GM12878 (cell line): ENCODE data around the gene DIABLO. TPM values are rescaled to one million over a fixed set of nuclear protein-coding genes. Genes with fewer than 3 reads are reported as not detected.

Experiments used
- ATAC-seq: fragments of 200-7000 bp; cut with Tn5 transposase; 3 replicates; pipeline ENCODE4 v1.9.1; 2020; ENCODE audit warnings: mild to moderate bottlenecking, moderate library complexity
- BruUV-seq: library from RNA; stranded (reverse); fragments of 400-500 nt; replicated peaks from 2 replicates; lab custom pipeline; 2021; lab: Mats Ljungman, UMichigan
- CTCF ChIA-PET: fragments of 300-600 bp; sonication (Branson Sonifier 250); formaldehyde crosslinking; extraction: SDS; loops from one replicate; lab custom pipeline; 2021; ENCODE audit warnings: inconsistent platforms; lab: Yijun Ruan, JAX
- POLR2A ChIA-PET: fragments of 350-600 bp; formaldehyde crosslinking; extraction: SDS; loops from one replicate; lab custom pipeline; 2021; ENCODE audit warnings: inconsistent platforms; lab: Charles Lee
- RAD21 ChIA-PET: fragments of 300-600 bp; sonication (Branson Sonifier 250); formaldehyde crosslinking; loops from one replicate; lab custom pipeline; 2023; ENCODE audit warnings: antibody characterized with exemption; ENCODE audit not compliant: unreplicated experiment; lab: Charles Lee
- SMC1A ChIA-PET: fragments of 300-600 bp; sonication (Branson Sonifier 250); formaldehyde crosslinking; loops from one replicate; lab custom pipeline; 2023; ENCODE audit not compliant: unreplicated experiment, uncharacterized antibody; lab: Charles Lee
- DNase-seq: peaks from one replicate; pipeline ENCODE4 v3.0.0-alpha.2; 2011; ENCODE audit warnings: low read depth, low spot score
- FAIRE-seq: peaks from 3 replicates; lab custom pipeline; 2011; peaks lifted over from hg19 to GRCh38; lab: Jason Lieb, UNC
- H2AFZ ChIP-seq: 2 replicates; pipeline ENCODE4 v1.6.0; 2011; ENCODE audit warnings: low read depth, low read length, control low read depth; ENCODE audit not compliant: control insufficient read depth
- H3K27ac ChIP-seq: 2 replicates; pipeline ENCODE4 v1.5.1; 2011; ENCODE audit warnings: control low read depth; ENCODE audit not compliant: control insufficient read depth, insufficient read depth
- H3K27me3 ChIP-seq, 2 experiments: replicated peaks in 1 of 2; 2 replicates each; pipeline versions ENCODE4 v1.6.0 to v1.6.1; 2011; ENCODE audit warnings: low read length in 1 of 2; ENCODE audit not compliant: control insufficient read depth in 2 of 2, insufficient read depth in 2 of 2
- H3K36me3 ChIP-seq, 2 experiments: 2 replicates each; pipeline ENCODE4 v1.5.1; 2011; ENCODE audit warnings: low read length in 1 of 2; ENCODE audit not compliant: control insufficient read depth in 2 of 2, insufficient read depth in 2 of 2
- H3K4me1 ChIP-seq: 2 replicates; pipeline ENCODE4 v1.6.1; 2011; ENCODE audit warnings: mild to moderate bottlenecking, low read length, moderate library complexity, mixed read lengths; ENCODE audit not compliant: control insufficient read depth, insufficient read depth
- H3K4me2 ChIP-seq: 2 replicates; pipeline ENCODE4 v1.6.0; 2011; ENCODE audit warnings: control low read depth; ENCODE audit not compliant: control insufficient read depth, insufficient read depth
- H3K4me3 ChIP-seq: fragments of 200-600 bp; sonication (generic); 2 replicates; pipeline ENCODE4 v1.5.1; 2016
- H3K79me2 ChIP-seq: 2 replicates; pipeline ENCODE4 v1.6.0; 2011; ENCODE audit warnings: low read length; ENCODE audit not compliant: control insufficient read depth, insufficient read depth
- H3K9ac ChIP-seq: 2 replicates; pipeline ENCODE4 v1.8.0; 2011; ENCODE audit warnings: low read length, control low read depth, mixed read lengths; ENCODE audit not compliant: control insufficient read depth, insufficient read depth
- H3K9me3 ChIP-seq: replicated peaks from 3 replicates; pipeline ENCODE4 v1.5.1; 2011; ENCODE audit warnings: mild to moderate bottlenecking, low read length; ENCODE audit not compliant: control insufficient read depth, insufficient read depth
- H4K20me1 ChIP-seq: 2 replicates; pipeline ENCODE4 v1.6.0; 2011; ENCODE audit not compliant: control insufficient read depth, insufficient read depth
- IRF5 ChIP-seq: fragments of 450-650 bp; IDR thresholded peaks from 2 replicates; pipeline ENCODE4 v1.6.1; 2017; ENCODE audit warnings: borderline replicate concordance
- SKIL ChIP-seq: fragments of 450-650 bp; IDR thresholded peaks from 2 replicates; pipeline ENCODE4 v1.6.1; 2017; ENCODE audit warnings: mild to moderate bottlenecking, low read depth, inconsistent platforms; ENCODE audit not compliant: poor library complexity, severe bottlenecking
- YBX1 ChIP-seq: fragments of 450-650 bp; IDR thresholded peaks from 2 replicates; pipeline ENCODE4 v1.6.1; 2016; ENCODE audit warnings: antibody characterized with exemption
- YY1 ChIP-seq: IDR thresholded peaks from 2 replicates; pipeline ENCODE4 v1.6.1; 2011; ENCODE audit warnings: low read depth, mild to moderate bottlenecking, low read length
- WGBS: methylation state at CpG from one replicate; pipeline ENCODE4 v1.1.6; 2016; ENCODE audit warnings: low lambda C conversion rate; ENCODE audit not compliant: insufficient replicate concordance, insufficient coverage; ENCODE audit errors: missing lambda C conversion rate; 5-methylcytosine and 5-hydroxymethylcytosine counted together
- in situ Hi-C: fragments of 300-500 bp; cut with MboI; formaldehyde crosslinking; loops from 9 replicates; pipeline ENCODE4 v1.14.3; 2018; ENCODE audit warnings: mixed read lengths
- intact Hi-C: fragments of 100-400 bp; cut with micrococcal nuclease; formaldehyde crosslinking; loops from one replicate; pipeline ENCODE4 v1.14.2; 2022; ENCODE audit not compliant: unreplicated experiment
- polyA plus RNA-seq, 11 experiments: library from polyadenylated mRNA; depleted of rRNA in 4 of 11; unstranded in 6 of 11; stranded (reverse) in 5 of 11; fragments of >200 nt; fragmentation: Nextera tagmentation in 4 of 11; fragmentation: Illumina TruSeq in 1 of 11; extraction: Ambion mirVana in 4 of 11; extraction: Trizol in 1 of 11; gene quantifications; 1 replicate in 1 of 11; 2 replicates in 10 of 11; pipeline versions ENCODE4 v1.2.1 to v1.2.3, GENCODE V29; 2011 to 2016; ENCODE audit warnings: inconsistent platforms in 2 of 11, missing spikeins in 2 of 11, low read depth in 1 of 11
- total RNA-seq, 4 experiments: library from RNA; depleted of rRNA in 3 of 4; stranded (reverse); fragments of >200 nt in 3 of 4; fragmentation: Illumina TruSeq in 1 of 4; extraction: Trizol in 1 of 4; gene quantifications; 2 replicates each; pipeline versions ENCODE4 v1.2.1 to v1.2.3, GENCODE V29; 2013 to 2021

Gene DIABLO
- total and polyA plus RNA-seq, 10 of the 15 experiments (the other 5 are each of a cell fraction or from before 2014, with no cell fraction given) = 18.3 to 69.9 (median 46.2) TPM

DNA sequence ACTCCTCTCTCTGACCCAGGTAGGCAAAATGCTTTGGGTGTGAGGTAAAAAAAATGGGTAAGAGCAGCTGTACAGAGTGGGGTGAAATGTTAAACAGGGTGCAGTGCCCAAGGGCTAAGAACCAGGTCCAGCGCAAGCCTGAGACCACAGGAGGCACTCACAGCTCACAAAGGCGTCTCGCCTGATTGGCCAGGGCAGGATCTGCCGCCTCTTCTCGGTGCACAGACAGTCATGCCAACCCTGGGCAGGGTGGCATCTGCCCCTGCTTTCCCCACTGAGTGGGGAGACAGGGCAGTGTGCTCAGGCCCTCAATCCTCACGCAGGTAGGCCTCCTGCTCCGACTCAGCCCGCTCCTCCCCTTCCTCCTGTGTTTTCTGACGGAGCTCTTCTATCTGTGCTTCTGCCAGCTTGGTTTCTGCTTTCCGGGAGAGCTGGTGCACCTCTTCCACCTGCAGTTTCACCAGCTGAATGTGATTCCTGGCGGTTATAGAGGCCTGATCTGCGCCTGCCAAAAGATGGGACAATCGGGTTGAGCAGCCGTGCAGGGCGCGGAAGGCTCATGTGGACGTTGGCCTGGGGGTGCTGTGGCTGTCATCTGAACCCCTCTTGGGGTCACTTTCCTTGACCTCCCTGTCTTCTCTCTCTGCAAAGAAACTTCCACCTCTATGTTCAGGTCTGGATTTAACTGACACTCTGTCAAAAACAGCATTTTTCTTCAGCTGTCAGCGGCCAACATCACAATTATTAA lies 17.6 kb downstream of the DIABLO start (continued):
- no peak for TF ChIP-seq YBX1
- TF ChIP-seq YY1 = no peak

DNA sequence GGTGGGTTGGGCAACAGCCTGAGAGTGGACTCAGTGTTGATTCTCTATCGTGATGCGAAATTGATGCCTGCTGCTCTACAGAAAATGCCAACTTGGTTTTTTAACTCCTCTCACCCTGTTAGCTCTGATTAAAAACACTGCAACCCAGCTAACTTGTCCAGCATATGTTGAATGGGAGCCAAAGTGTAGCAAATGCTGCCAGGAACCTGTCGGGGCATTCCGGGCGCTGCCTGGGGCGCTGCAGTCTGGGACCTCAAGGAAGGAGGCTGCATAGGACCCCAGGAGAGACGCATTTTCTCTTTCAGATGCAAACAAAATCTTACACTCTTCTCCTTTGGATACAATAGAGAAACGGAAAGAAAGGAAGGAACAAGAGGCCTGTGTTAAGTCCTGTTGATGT lies 18.5 kb downstream of the DIABLO start:
- TF ChIP-seq SKIL = no peak
- no peak for TF ChIP-seq IRF5
- CTCF ChIA-PET = no interaction called here
- no TSS peak for BruUV-seq
- ATAC-seq (no peak), DNase-seq (no peak), FAIRE-seq (no peak)
- Histone ChIP-seq H3K4me2 (no peak overlapping the region), H3K36me3 (peaks cover 10 to 11% of the 10 kb centered on the region in 2 experiments; a peak in 3 of 4 replicates), H3K27ac (no peak overlapping the region), H3K4me3 (no peak overlapping the region), H3K9me3 (no peaks in the 10 kb centered on the region; the same call in 2 of the 3 replicates), H3K27me3 (peaks cover 0 to 4% of the 10 kb centered on the region in 2 experiments; a peak in 3 of 4 replicates), H4K20me1 (no peaks in the 10 kb centered on the region; the same call in 1 of the 2 replicates), H2AFZ (no peak overlapping the region), H3K4me1 (no peaks in the 10 kb centered on the region), H3K79me2 (no peaks in the 10 kb centered on the region), H3K9ac (no peak overlapping the region)
- SMC1A ChIA-PET = no interaction called here
- POLR2A ChIA-PET = no interaction called here
- in situ Hi-C loops (no loop called here), intact Hi-C loops (no loop called here)
- WGBS = 88% methylated on average over 8 of the region's 8 CpGs
- RAD21 ChIA-PET = no interaction called here
